ENCODE results near the gene SMG5.

The SMG5 gene

DNA sequence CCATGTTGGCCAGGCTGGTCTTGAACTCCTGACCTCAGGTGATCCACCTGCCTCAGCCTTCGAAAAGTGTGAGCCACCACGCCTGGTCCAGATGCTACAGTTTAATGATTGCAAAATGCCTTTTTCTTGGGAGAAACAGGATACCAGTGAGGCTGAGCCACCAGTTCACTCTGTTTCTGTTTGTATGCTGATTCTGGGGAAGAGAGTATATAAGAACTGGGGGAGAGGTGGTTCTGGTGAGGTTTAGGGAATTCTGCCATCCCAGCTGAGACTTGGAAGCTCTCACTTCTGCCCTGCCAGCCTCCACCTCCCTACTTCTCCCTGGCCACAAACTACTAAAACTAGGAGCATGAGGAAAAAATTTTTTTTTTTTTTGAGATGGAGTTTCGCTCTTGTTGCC, 77.9 kb downstream of the SMG5 start:
- DNase-seq, result no peak

DNA sequence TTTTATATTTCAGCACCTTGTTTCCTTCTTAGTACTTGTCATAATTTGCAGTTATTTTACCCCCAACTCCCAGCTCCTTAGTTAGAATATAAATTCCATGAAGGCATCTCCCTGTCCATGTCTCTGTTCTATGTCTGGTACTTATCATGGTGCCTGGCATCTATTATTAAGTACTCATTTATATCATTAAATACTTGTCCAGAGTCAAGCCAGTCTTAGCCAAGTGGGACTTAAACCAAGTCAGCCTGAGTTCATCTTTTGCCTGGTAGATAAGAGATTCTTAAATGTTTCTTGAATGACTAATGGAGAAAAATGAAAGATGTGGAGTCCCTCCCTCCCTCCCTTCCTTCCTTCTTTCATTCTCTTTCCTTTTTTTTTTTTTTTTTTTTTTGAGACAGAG, 79.3 kb downstream of the SMG5 start:
- no peak for DNase-seq

DNA sequence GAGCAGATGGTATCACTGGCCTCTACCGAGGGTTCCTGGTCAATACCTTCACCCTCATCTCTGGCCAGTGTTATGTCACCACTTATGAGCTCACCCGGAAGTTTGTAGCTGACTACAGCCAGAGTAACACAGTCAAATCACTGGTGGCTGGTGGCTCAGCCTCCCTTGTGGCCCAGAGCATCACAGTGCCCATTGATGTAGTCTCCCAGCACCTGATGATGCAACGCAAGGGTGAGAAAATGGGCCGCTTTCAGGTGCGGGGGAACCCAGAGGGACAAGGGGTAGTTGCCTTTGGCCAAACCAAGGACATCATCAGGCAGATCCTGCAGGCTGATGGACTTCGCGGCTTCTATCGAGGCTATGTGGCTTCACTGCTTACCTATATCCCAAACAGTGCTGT, 82.6 kb downstream of the SMG5 start:
- DNase-seq, result no peak

Measured in AML-193 (cell line).